M059J (cell line): Measurements from ENCODE around the gene TMPRSS11D. TPM values are rescaled to one million over a fixed set of nuclear protein-coding genes. Genes with fewer than 3 reads are reported as not detected.

Experiments used
- DNase-seq: peaks from one replicate; pipeline ENCODE4 v3.0.0-alpha.2; 2012; ENCODE audit warnings: low read depth
- total RNA-seq: library from RNA; depleted of rRNA; stranded (reverse); fragments of >200 nt; shearing (Covaris generic); gene quantifications from 2 replicates; pipeline ENCODE4 v1.2.3, GENCODE V29; 2014

The TMPRSS11D gene
- total RNA-seq, 1 experiment from 2014 or later = not detected

DNA sequence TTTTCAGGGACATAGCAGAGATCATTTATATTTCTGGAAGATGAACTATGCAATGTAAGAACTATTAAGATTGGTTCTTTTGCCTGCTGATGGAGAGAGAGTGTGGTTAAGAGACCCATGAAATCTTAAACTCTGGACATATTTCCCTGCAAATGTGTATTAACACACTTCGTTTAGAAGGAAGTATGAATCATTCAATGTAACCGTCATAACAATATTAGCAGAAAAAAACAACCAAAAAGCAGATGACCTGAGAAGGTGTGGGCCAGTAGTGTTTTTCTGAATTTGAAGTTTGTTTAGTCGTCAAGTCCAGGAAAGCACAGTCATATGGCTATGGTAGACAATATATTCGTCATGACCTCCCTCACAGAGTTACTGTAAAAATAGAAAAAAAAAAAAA lies 2.5 kb upstream of the TMPRSS11D start:
- peak; percentile 42 for DNase-seq

DNA sequence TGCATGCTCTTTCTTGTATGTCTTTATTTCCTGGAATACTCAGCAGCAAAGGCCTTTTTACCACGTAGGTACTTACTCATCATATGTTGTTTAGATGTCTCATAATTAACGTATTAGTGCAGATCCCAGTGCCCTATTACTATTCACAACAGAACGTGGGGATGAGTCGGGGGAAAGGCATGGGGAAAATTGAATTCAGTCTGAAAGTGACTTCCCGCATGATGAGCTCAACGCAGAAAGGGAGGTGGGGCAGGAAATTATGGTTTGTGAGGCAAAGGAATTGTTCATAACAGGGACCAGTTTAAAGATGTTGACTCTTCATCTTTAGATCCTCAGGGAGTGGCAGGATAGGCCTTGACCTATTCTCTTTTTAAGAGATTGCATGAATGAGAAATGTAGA lies 2.0 kb upstream of the TMPRSS11D start:
- DNase-seq = peak; percentile 91

DNA sequence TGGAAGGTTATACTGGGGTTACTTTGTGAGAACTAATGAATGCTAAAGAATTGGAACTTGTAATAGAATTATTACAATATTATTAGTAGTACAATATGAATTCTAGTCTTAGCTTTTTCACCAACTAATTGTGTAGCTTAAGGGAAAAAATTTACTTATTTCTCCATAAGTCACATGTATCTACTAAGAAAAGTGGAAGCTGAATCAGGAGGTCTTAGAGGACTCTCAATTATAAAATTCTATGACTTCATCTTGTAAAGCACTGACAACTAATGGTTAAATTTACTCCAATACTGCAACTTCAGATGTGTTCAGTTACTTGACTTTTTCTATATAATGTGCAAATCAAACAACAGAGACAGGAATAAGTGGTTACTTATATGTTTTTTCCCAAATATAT lies 899 bp upstream of the TMPRSS11D start:
- DNase-seq = no peak

DNA sequence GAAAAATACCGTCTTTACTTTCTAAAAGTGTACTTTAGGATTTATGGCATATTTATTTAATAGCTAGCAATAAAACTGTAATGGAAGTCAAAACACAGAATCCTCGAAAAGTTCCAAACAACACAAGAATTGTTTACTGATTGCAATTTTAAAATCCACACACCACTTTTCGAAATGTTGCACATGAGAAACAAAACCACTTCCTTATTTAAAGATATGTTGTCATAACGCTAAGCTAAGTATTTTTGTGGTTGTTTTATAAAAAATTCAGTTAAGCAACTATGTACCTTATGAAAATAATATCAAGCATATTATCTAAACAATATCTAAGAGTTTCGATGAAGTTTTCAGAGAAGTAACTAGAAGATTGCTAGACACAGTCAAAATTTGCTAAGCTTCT lies 344 bp downstream of the TMPRSS11D start:
- no peak for DNase-seq

DNA sequence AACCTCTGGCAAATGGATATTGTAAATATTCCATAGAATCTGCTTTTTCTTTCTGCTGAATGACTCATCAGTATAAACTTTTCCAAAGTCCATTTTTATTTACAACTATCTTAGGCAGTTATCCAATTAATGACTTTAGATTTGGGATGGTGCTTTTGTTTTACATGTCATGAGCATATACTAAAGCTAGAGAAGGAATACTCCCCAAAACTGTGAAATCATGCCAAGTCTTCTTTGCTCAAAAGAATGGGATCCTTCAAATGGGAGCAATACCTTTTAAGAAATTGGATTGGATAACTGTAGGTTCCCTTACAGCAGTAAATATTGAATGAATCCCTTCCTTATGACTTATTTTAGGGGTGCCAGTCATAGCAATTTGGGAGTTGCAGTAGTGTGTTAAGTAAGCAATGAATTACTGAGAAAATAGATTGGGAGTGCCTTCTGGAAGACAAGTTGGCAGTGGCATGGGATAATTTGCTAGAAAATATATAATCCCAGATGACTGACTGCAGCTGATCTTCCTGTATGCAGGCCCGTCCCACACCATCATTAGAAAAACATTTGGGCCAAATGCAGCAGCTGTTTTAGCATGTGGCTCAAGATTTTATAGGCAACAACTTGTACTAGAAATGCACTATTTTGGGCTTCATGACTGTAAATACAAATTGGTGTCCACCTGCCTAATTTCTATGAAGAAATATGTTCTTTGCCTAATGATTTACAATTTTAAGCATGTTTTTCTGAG lies 2.8 kb downstream of the TMPRSS11D start:
- no peak for DNase-seq

DNA sequence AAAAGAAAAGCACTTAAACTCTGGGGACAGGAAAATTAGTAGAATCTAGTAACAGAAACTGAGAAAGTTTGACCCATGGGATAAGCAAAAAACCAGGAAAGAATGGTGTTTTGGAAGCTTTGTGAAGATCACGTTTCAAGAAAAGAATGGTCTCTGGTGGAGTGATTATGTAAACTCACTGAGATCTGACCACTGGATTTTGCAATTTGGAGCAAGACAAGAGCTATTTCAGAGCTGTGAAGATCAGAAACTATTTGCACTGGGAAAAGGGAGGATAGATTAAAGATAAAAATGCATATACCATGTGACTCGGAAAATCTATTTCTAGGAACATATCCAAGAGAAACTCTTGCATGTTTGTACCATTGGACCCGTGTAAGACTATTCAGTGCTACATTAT lies 4.3 kb downstream of the TMPRSS11D start:
- no peak for DNase-seq

- DNase-seq = no peak
Observed at GRCh38 chr4:67877086-67877485, 6.7 kb downstream of the TMPRSS11D start.

DNA sequence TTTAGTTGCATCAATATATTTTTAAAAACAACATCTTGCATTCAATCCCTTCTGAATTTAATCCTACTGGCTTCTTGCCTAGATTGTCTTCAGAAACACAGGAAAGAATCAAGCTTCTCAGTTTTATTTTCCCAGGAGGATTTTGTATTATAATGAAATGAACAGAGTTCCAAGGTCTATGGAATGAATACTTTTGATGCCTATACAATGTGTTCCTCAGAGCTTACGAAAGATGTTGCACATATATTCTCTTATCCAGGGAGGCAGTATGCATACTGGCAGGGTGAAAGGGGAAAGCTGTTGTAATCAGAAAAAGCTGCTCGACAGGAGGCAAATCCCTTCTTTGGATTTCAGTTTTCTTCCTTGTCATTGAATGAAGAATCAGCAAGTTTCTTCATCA lies 8.8 kb downstream of the TMPRSS11D start:
- DNase-seq = no peak

DNA sequence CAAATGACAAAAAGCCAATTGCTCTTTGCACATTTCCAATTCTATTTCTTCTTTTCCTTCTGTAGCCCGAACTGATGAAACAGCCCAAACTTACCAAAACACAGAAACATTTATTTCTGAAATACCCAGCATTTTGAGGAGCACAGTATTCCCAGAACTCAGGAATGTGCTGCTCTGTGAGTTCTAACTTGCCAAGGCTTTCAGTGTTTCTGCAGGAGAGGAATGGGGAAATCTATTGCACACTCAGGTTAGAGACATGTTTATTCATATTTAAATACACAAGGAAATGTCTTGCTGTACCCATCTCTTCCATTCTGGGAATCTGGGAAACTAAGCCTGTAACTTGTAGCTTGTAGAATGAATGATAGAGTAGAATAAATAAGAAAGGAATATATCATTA lies 10.7 kb downstream of the TMPRSS11D start:
- no peak for DNase-seq

DNA sequence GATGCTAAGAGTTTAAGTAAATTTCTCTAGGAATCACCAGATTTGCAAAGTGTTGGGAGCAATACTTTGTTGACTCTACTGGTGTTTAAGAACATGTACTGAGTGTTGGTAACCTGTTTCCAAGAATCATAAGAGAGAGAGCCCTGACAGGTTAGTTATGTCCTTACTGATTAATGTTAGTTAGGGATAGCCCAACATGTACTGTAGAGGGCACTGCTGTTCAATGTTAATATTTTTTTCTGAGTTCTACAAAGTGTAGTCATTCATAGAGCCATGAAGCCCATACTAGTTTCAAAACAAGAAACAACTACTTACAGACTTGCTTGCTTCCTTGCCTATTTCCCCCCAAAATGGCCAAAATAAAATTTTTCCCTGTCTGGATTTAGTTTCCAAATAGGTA lies 11.9 kb downstream of the TMPRSS11D start:
- peak; percentile 56 for DNase-seq

DNA sequence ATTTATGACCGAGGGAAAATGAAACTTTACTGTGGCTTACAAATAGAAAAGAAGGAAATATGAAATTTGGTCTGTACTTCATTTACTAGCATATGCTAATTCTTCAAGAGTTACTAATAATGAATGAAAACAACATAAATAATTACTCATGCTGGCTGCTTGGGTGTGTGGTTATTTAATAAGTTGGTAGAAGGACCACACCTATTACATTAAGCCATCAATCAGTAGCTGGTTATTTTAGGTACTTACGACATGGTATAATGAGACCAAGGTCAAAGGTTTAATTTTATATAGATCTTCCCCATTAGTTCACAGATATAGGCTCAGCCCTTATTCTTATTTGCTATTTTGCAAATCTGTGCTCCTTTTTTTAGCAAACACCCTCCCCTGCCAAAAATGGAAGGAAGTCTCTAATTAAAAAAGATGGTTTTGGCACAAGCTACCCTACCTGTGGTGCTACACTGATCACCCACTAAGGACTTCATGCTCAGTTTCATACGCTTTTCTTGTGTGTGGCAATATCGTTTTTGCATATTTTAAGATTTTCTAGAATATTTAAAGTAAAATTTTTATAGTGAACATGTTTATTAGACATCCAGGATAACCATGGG lies 14.1 kb downstream of the TMPRSS11D start:
- DNase-seq = no peak

- peak; percentile 1 for DNase-seq
Observed at GRCh38 chr4:67861513-67861912, 22.3 kb downstream of the TMPRSS11D start.

DNA sequence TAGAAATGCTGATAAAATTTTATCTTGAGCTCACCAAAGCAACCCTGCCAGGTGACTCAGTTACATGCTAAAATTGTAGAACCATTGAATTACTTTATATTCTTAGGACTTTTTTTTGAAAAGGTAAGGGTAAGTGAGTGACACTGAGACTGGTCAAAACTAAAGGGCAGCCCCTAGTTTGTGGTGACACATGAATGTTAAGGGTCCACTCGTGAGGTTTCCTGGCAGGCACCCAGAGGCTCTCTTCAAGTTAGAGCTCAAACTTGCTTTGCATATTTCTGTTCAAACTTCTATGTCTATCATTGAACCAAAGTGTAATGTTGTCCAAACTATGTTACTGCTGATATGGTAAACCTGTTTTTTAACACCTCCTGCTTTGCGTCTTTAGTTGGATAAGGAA lies 30.5 kb downstream of the TMPRSS11D start:
- DNase-seq = no peak

DNA sequence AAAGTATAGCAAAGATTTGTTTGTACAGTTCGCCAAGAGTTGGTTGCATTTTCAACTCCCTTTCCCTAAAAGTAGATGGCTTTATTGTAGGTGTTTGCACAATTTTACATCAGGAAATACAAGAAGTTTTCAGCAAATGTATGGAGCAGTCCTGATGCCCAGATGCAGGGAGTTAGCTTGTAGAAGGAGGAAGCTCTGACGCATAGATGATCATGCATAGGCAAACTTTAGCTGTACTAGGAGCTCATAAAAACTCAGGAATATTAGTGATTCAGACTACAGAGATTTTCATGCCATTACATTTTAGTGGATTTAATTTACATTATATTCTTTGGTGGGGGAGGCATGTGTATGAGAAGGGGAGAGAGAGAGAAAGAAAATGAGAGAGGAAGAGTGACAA lies 62.9 kb downstream of the TMPRSS11D start:
- DNase-seq = no peak

- no peak for DNase-seq
Observed at GRCh38 chr4:67810011-67810410, 73.8 kb downstream of the TMPRSS11D start.

- DNase-seq = no peak
Observed at GRCh38 chr4:67809502-67809901, 74.3 kb downstream of the TMPRSS11D start.

- no peak for DNase-seq
Observed at GRCh38 chr4:67796810-67797209, 87.0 kb downstream of the TMPRSS11D start.

DNA sequence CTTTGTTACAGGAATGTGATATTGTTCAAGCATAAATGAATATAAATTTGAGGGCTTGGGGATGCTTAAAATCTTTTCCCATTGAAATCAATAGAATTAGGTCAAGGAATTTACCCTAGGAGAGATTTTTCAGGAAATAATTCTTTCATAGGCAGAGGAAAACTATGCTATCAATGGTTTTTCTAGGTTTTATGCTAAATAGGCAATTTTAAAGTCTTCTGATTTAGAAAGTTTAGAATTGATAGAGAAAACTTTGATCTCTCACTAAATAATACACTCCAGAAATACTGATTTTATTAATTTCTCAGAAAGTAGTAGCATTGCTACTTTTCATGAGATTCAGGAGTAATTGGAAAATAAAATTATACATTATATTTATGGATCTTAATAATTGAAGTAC lies 93.1 kb downstream of the TMPRSS11D start:
- DNase-seq = no peak

- DNase-seq = no peak
Observed at GRCh38 chr4:67787311-67787710, 96.5 kb downstream of the TMPRSS11D start.

GRCh38 chr4:67785528-67785927 lies 98.3 kb downstream of the TMPRSS11D start:
- DNase-seq = no peak

- peak; percentile 27 for DNase-seq
Observed at GRCh38 chr4:67779631-67780030, 104.2 kb downstream of the TMPRSS11D start.

DNA sequence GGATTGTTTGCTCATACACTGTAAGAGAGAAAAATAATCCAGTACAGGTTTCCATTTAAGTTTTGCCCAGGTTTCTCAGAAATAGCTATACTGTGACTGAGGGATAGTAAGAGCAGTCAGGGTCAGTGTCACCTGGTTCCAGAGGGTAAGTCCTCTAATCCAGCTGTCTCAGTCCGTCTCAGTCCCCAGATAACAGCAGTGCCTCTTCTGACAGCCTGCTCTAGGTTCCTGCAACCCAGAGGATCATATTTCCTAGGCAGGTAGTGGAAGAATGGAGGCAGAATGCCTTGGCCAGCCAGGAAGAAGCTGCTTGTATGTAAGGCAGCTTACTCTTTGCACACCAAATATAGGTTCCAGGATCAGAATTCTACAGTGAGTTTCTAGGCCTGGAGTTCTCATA lies 107.1 kb downstream of the TMPRSS11D start:
- DNase-seq = no peak
